HG02610 (cell line): ENCODE data around the gene RTN4IP1.

ENCODE experiments used
- ATAC-seq: cut with Tn5 transposase; IDR thresholded peaks from one replicate; pipeline ENCODE4 v1.9.1; 2021; ENCODE audit warnings: mild to moderate bottlenecking, moderate library complexity; ENCODE audit not compliant: unreplicated experiment

The RTN4IP1 gene

GRCh38 chr6:106525107-106525881 is 104.0 kb downstream of the RTN4IP1 start:
- peak; percentile 42 for ATAC-seq

GRCh38 chr6:106522562-106523250 is 106.6 kb downstream of the RTN4IP1 start:
- no peak for ATAC-seq
